ENCODE data around the gene POLR2L.

Gene POLR2L

DNA sequence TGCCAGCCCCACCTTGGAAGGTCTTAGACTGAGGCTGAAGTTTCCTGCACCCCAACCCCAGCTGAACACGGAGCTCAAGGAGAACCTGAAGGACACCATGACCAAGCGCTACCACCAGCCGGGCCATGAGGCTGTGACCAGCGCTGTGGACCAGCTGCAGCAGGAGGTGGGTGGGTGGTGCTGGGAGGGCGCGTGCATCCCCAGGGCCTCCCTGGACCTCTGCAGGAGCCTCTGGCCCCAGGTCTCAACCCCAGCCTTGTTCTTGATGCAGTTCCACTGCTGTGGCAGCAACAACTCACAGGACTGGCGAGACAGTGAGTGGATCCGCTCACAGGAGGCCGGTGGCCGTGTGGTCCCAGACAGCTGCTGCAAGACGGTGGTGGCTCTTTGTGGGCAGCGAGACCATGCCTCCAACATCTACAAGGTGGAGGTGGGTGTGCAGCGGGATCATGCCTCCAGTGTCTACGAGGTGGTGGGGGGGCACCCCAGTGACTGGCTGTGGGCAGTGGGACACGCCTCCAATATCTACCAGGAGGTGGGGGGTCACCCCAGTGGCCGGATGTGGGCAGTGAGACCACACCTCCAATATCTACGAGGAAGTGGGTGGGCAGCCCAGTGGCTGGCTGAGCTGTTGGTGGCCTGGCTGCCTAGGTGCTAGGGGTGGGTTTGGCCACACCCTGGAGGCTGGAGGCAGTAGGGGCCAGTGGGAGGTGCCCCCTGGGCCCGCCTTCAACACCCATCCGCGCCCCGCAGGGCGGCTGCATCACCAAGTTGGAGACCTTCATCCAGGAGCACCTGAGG, 4.9 kb downstream of the POLR2L start:
- DNase-seq, result no peak

DNA sequence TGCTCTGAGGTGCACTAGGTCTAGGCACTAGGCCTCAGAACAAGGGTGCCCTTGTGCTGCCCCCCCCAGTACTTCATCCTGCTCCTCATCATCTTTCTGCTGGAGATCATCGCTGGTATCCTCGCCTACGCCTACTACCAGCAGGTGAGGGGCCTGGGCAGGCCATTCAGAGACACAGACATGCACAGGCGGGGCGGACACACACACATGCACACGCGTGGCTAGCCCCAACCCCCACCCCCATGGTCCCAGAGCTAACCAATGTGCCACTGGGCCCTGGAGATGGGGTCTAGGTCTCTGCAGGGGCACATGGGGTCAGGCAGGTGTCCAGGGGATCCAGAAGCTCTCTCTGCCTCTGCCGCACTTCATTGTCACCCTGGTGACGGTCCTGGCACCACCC, 5.6 kb downstream of the POLR2L start:
- DNase-seq, result no peak

GRCh38 chr11:836274-836673, 6.1 kb downstream of the POLR2L start:
- DNase-seq, result no peak

DNA sequence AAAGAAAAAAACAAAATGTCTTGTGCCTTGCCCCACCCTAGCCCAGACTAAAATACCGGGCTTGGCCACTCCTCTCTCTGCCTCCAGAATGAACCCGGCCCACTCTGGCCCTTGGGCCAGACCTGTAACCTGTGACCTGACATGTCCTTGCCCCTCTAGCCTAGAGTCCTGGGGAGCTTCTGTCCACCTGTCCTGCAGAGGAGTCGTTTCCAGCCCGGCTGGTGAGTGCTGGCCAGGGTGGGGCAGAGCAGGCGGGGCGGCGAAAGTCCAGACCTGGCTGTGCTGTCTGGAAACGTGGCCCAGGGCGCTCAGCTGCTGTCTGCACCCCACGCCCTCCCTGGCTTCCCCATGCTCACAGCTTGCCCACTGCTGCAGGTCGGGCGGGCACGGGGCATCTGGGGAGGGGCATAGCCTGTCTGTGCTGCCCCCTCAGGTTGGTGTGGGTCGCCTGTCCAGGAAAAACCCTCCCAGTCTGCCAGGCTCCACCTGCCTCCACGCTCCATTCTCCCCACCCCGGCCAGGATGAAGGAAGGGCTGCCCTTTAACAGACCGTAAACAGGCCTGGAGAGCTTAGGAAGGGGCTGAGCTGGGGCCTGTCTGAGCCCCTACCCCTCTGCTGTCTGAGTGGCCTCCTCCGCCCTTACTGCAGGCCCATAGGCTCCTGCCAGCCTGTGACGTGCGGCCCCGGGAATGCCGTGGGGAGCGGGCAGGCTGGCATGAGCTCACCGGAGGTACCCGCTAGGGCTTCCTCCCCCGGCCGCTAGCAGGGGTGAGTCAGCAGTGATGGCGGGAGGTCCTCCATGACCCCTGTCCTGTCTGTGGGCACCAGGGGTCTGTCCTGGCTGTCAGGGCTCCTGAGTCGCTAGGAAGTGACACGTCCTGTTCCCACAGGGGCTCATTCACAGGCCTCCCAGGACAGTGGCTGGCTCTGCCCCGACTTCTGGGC, 7.7 kb downstream of the POLR2L start:
- peak; percentile 94 to 95 for DNase-seq

- DNase-seq, result no peak
Measured at GRCh38 chr11:833849-834311, 8.4 kb downstream of the POLR2L start.

DNA sequence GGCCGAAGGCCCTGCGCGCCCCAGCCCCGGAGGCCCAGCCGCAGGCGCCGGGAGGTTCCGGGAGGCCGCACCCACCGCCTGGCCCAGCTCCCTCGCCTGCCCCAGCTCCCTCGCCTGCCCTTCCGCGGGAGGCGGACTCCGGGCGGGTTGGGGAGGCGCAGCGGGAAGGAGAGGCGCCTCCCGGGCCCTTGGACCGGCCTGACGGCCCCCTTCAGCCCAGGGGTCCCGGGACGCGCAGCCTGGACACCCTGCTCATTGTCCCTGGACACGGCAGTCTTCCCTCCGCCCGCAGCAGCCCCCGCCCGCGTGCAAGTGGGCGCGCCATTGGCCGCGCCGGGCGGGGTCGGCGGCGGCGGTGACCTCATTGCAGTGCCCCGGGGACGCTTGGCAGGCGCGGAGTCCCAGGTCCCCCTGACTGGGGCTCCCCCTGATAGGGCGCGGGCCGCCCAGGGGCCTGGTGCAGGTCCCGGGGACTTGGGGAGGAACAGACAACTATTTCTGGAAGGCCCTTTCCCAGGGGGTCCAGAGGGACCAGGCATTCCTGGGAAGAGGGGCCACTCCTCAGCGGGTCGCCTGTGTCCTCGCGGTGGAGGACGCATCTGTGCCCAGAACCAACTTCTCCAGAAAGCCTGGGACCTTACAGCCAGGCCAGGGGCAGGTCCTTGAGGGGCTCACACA, 9.1 kb downstream of the POLR2L start:
- DNase-seq, result no peak

- peak in 1 of 2 experiments; percentile 67 for DNase-seq
Measured at GRCh38 chr11:832529-833113, 9.7 kb downstream of the POLR2L start, which contains the start of gene CD151. Gene CD151 (plus strand): TSS chr11:832952. CDS start chr11:836070, 3,118 bp downstream.

DNA sequence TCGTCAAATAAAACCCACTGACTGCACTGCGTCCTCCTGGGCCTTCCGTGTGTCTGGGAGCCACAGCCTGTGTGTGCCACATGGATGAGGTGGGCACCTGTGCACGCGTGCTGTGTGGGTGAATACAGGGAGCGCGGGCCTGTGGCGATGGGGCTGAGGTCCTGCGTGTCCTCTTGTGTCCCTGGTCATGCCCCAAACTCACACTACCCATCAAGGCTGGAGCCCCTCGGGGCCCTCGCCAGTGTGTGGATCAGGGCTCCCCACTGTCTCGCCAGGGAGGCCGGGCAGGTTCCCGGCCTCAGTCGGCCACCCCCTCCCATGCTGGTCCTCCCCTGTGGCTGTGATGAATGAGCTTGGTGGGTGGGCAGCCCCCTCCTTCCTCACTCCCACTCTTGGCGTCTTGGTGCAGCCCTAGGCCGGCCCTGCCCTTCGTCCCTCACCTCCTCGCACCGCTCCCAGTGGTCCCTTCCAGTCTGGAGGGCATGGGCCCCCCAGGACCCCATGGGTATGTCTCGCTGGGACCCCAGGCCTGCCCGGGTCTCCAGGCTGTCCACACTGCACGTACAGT, 10.3 kb downstream of the POLR2L start:
- no peak for DNase-seq

- DNase-seq, result no peak
Measured at GRCh38 chr11:831118-831864, 11.0 kb downstream of the POLR2L start.

- DNase-seq, result no peak
Measured at GRCh38 chr11:830295-831117, 11.8 kb downstream of the POLR2L start.

- DNase-seq, result no peak
Measured at GRCh38 chr11:829847-830294, 12.5 kb downstream of the POLR2L start.

DNA sequence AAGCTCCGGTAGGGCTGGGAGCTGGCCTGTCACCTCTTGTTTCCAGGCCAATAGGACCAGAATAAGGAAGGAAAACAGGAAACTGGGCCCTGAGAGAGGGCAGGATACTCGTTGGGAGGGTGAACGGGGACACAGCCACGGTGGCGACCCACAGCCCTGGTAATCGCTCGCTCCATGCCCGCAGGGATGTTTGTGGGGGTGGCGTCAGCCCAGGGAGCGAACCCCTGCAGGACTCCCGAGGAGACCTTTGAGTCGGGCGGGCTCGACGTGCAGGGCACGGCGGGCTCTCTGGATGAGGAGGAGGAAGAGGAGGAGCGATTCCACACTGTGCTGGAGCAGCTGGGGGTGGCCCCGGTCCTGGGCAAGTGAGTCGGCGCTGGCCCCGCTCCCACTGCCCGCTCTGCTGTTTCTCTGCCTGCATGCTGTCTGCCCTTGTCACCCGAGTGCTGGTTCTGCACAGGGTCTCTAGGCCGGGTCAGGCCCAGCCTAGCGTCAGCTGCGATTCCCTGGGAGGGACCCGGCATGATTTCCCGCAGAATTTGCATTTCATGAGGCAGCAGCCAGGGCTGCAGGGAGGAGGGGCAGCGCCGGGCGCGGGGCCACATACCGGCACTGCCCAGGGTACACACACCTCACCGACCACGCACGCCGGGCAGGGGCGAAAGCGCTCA, 13.0 kb downstream of the POLR2L start:
- DNase-seq, result no peak

- no peak for DNase-seq
Measured at GRCh38 chr11:828506-829175, 13.7 kb downstream of the POLR2L start.

DNA sequence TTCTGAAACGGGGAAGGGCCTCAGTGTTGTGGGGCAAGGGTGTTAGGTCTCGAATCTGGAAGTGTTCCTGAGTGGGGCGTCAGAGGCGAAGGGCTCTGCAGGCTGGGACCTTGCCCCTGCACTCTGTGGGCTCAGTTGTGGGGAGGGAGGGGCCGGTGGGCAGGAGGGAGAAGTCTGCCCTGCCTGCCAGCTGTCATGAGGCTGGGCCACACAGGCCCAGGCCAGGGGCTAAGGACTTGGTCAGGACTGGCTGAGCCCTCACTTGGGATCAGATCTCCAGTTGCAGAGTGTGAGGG, 14.5 kb downstream of the POLR2L start, which contains the start of gene CRACR2B:
Gene CRACR2B (plus strand): TSS at position 23 of the 296 bp plus-strand sequence. CDS start 689 bp downstream, outside the sequence.
- no peak for DNase-seq

DNA sequence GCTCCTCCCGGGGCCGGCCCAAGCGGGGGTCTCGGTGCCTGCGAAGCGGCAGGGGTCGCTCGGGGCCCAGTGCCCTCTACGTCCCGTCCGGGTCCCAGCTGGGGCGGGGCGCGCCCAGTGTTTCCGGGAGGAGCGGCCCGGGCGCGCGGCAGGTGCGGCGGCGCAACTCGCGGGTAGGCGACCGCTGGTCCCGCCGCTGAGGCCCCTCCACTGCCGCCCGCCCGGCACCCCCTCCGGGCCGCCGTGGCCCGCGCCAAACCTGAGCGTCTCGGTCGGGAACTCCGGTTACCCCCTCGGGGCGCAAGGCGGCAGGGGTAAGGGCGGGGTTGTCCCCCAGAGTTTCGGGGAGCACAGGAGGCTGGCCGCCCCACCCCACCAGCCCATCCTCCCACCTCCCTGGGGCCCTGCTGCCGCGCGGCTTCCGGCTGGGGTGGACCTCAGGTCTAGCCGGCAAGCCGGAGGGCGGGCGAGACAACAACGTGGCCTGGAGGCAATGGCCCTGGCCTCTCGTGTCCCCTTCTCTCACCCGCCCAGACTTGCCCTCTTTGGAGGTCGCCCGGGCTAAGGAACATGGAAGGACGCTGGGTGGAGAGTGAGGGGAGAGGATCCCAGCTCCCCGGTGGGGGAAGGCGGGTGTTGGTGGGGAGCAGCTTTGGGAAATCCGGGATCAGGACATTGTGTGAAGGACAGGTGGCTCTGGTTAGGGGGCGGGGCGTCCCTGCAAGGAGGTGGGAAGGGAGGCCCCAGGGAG, 15.0 kb downstream of the POLR2L start:
- DNase-seq, result no peak

DNA sequence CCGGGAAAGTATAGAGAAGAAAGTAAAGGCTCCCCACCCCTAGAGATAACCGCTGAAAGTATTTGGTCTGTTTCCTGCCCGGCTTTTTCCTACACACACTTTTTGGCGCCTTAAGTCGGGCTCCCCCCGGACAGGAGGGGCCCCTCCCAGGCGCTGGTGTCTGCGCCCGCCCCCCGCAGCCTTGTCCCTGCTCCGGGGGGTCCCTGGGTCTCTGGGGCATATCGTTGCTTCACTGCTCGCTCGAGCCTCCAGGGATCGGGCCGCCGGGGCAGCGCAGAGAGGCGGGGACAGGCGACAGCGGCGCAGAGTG, 15.5 kb downstream of the POLR2L start:
- no peak for DNase-seq

- no peak for DNase-seq
Measured at GRCh38 chr11:826227-826621, 16.1 kb downstream of the POLR2L start.

GRCh38 chr11:825366-826226, 16.7 kb downstream of the POLR2L start:
- DNase-seq, result no peak

Data from SW 1271 (cell line).